ENCODE measurements around the gene PRR16.
"Not testable (repeated sequence)": the region's sequence is repeated elsewhere in the genome, so short reads cannot be mapped to it uniquely, and the experiment has no call there.

PRR16 gene

DNA sequence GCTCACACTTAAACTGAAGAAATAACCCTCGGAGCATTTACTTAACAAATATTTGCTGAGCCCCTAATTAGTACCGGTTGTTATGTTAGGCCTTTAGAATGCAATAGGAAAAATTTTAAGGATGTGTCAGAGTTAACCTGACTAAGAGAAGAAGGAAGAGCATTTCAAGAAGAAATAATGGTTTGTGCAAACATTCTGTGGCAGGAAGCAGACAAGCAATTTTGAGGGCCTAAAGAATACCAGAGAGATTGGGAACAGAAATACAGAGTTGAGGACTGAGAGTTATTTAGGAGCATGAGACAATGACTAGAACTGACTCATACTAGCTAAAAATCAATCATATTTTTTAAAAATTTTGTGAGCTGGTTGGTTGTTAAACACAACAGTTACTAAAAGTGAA lies 218.8 kb downstream of the PRR16 start:
- no peak for DNase-seq

DNA sequence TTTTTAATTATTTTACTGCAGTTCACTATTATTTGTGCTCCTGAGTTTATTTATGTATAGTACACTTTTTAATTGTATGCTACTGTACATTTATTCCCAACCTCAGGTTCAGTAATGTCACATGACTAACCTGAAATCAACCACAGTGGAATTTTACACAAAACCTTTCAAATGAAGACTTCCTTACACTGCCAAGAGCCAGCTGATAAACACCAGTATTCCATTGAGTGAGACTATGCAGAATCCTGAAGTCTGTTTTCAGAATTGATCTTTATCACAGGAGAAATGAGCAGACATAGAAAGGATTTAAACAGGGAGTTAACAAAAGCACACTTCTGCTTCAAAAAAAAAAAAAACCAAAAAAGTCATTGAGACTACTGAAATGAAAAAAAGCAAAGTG lies 219.5 kb downstream of the PRR16 start:
- DNase-seq: no peak

DNA sequence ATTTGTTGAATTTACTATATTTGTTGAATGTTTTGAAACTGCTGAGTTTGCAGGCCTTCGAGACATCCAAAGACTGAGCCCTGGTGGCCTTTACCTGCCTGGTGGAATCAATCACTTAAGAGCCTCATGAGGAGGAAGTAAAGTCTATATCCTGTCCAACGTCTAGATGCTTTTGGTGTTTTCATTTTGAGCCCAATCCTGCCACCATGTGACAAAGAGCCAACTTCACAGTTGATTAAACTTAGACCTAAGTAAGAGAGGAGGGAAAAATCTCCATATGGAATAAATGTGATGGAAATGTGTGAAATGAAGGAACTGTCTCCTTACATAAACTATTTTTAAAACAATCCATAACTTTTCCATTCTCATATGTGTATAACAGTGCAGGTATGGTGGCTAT lies 220.1 kb downstream of the PRR16 start:
- no peak for DNase-seq

DNA sequence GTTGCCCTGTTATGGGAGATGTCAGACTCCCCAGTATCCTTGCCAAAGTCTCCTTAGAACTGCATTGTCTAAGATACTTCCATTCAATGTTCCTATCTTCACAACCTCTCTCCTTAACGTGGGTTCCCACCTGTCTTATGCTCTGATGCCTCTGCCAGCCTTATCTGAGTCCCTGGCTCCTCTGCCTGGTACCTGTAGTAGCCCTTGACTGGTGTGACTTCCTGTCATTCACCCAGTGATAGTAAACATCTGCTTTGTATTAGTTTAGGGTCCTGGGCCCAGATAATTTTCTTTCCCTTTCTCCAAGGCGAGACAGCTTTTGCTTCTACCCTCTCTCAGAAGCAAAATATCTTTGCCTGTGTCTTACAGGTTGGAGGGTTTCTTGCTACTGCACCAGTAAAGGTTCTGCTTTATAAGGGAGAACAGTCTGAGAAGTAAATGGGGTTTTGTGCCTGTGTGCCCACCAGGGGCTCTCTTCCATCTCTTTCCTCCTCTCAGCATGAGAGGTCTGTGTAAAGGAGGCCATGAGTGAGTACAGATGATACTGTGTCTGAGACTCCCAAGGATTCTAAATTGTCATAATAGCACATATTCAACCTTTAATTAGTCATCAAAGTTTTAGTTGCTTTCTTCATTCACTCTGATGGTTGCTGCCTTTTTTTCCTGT lies 220.8 kb downstream of the PRR16 start:
- no peak for DNase-seq

DNA sequence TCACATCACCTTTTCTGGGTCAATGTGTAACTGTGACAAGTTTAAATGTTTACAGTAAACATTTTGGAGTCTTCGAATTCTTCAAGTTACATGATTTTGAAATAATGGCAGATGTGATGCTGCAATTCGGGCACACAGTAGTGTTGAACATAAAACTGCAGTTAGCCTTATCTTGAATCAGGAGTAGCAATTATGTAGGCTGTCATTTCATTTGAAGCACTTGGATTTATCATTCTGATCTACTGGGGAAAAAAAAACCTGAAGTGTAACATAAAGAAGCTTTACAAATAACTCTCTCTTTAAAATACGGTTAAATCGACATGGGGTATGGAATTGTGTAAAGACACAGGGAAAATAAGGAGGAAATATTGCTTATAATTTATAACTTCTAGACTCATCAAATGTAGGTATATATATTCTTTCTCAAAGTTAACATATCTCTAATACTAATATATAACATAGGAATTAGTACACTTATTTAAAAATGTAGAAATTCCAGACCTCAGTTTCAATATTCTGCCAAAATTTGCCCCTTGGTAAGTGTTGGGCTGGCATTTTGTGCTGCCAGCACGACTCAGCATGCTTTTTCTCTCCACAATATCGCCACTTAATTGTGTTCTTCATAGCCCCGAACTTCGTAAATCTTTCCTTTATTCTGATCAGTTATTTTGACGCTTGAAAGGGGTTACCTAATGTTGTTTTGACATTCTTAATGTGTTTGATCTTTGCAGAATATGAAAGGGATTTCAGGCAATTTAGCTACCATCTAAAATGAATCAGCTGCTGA lies 226.7 kb downstream of the PRR16 start:
- DNase-seq: no peak

DNA sequence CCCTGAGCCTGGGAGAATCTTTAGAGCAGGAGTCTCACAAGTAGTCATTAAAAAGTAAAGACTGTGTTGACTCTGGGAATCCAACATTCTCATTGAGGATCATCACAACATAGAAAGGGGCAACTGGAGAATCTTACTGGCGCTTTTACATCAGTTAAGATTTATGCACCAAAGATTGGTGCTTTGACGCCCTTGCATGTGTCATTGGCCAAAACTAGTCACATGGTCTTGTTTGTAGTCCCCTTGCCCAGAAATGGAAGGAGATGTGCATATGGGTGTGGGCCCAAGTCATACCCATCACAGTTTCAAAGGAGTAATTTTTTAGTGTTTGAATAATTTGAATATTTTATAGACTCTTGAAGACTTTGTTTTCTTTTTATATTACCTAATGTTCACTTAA lies 228.2 kb downstream of the PRR16 start:
- no peak for DNase-seq

DNA sequence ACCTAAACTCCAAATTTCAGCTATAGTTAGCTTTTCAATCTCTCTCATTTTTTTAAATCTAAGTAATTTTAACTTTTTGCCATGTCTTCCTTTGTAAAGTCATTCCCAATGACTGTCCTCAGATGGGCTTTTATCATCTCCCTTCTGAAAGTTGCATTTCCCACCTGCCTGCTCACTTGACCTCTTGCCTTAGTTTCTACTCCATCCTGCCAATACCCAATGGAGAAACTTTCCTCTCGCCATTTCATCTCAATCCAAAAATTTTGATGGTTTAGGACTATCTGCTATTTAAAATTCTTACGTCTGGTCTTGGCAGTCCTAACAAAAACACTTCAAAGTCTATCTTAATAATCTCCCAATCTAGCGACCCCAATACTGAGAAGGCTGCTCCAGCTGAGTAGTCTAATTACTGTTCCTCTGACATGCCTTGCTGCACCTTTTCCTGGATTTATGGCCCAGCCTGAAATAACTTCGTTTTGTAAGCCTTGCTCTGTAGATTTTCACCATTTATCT lies 231.3 kb downstream of the PRR16 start:
- no peak for DNase-seq

DNA sequence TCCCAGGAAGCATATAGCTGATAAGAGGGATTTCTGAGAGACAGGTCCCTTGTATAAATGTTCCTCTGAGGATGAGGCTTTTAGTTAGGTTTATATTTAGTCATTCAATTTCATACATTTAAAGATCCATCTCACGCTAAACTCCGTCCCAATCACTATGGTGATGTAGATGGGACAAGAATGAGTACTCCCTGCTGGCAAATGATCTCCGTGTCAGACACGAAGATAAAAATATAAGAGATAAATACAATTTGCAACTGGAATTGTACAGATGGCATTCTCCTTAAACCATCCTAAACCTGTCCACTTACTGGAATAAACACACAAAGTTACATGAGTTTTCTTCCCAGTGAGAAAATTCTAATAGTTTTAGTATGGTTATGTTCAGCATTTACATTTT lies 233.0 kb downstream of the PRR16 start:
- DNase-seq: no peak

DNA sequence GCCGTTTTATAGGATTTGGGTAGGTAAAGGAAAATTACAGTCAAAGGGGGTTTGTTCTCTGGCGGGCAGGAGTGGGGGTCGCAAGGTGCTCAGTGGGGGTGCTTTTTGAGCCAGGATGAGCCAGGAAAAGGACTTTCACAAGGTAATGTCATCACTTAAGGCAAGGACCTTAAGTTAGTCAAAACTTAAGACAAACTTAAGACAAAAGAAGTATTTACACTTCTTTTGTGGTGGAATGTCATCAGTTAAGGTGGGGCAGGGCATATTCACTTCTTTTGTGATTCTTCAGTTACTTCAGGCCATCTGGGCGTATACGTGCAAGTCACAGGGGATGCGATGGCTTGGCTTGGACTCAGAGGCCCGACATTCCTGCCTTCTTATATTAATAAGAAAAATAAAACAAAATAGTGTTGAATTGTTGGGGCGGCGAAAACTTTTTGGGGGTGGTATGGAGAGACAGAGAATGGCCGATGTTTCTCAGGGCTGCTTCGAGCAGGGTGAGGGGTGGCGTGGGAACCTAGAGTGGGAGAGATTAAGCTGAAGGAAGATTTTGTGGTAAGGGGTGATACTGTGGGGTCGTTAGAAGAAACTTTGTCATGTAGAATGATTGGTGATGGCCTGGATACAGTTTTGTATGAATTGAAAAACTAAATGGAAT lies 233.7 kb downstream of the PRR16 start:
- DNase-seq: not testable (repeated sequence)

DNA sequence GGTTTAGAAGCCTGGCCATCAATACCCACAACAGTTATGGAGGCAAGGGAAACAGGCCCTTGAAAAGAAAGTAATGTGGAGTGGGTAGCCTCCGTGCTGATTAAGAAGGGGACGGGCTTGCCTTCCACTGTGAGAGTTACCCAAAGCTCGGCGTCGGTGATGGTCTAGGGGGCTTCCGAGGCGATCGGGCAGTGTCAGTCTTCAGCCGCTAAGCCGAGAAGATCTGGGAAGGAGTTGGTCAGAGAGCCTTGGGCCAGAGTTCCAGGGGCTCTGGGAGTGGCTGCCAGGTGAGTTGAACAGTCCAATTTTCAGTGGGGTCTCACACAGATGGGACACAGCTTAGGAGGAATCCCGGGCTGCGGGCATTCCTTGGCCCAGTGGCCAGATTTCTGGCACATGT lies 236.6 kb downstream of the PRR16 start:
- DNase-seq: not testable (repeated sequence)

DNA sequence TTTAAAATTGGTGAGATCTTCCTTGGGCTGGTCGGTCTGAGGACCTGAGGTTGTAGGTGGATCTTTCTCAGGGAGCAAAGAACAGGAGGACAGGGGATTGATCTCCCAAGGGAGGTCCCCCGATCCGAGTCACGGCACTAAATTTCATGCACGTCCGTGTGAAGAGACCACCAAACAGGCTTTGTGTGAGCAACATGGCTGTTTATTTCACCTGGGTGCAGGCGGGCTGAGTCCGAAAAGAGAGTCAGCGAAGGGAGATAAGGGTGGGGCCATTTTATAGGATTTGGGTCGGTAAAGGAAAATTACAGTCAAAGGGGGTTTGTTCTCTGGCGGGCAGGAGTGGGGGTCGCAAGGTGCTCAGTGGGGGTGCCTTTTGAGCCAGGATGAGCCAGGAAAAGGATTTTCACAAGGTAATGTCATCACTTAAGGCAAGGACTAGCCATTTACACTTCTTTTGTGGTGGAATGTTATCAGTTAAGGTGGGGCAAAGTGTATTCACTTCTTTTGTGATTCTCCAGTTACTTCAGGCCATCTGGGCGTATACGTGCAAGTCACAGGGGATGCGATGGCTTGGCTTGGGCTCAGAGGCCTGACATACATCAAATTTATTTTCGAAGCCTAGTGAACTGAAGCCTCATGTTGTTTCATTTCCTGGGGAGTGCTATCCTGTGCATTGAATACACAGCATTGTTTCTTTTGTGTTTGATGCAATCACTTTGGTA lies 238.9 kb downstream of the PRR16 start:
- DNase-seq: not testable (repeated sequence)

DNA sequence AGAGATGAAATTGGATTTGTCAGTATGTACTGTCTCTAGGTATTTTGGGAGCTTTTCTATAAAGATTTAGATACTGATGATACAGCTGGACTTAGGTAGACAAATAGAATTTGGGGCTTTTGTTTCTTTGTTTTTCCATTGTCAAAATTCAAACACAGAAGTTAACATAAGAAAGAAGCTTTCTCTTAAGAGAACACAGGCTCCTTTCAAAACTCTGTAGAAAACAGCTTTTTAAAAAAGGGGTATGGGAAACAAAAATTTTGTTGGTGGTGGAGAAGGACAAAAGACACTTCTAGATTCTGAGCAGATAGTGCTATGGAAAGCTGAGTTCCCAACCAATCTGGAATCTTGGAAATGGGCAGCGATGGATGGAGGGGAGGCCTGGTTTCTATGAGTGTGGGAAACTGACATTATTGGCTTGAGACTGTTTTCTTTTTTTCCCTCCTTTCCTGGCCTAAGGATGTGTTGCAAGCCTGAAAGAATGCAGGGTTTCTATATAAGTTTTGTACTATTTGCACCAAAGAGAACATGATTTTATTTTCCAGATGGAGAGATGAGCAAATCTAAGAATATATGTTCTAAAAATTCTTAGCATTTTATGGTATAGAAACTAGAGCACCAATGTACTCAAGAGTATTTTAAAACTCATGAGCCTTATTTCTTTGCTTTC lies 240.0 kb downstream of the PRR16 start:
- no peak for DNase-seq

DNA sequence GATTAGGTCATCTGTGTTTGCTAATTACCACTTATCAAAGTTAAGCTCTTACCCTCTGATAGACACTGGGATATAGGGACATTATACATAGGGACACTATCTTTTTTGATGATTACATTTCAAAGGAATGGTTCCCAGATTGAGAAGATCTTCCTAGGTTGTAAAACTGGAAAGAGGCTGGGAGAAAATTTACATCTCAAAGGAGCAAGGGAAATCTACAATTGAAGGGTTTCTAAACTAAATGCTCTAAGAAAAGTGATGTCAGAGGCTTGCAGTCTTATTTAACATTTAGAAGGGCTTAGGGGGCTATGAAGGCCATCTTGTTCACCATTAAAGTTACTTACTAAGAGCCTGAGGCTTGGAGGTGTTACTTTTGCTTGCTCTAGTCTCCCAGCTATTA lies 242.8 kb downstream of the PRR16 start:
- no peak for DNase-seq

DNA sequence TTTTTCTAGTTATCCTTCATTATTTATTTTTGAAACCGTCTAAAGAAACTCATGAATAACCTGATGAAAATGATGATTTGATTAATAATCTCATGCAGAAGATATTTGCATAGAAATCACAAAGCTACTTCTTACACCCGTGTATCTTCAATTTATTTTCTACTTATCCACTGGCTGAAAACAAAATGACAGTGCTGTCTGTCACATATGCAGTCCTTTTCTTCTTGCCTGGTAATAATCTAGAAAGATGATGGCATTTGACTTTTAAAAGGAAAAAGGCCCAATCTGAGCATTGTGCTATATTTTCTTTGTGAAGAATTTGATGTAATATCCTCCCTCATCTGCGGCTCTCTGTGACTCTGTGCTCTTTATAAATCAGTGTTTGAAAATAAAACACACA lies 253.3 kb downstream of the PRR16 start:
- no peak for DNase-seq

DNA sequence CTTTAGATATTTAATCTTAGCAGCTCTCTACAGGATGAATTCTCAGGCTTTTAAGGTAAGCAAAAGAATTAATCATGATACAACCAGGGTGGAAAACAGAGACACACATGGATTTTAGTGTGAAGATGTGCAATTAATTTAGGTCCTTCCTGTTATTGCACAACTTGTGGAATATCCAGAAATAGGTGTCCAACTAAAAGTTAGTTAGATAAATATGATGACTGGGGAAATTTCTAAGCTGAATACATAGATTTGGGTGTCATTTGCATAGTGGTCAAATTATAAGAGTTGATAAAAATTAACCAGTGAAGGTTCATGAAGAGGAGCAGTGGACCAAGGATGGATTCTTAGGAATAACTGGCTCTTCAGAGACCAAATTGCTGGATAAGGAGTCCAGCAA lies 266.1 kb downstream of the PRR16 start:
- DNase-seq: no peak

DNA sequence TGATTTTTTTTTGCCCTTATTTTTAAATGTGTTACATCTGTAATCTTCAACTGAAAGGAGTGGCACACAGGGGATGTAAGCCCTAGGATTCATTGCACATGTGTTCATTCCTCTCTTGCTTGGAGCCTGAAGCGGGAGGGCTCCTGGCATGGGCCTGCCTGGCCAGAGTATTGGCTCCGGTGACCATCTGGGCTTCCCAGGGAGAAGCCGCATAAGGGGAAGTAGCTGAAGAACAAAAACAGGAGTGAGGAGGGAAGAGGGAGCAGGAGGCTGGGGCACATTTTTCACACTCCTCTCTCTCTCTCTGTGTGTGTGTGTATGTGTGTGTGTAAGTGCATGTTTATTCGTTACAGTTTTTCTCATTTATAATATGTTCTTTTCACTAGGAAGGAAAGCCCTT lies 269.9 kb downstream of the PRR16 start:
- DNase-seq: no peak

DNA sequence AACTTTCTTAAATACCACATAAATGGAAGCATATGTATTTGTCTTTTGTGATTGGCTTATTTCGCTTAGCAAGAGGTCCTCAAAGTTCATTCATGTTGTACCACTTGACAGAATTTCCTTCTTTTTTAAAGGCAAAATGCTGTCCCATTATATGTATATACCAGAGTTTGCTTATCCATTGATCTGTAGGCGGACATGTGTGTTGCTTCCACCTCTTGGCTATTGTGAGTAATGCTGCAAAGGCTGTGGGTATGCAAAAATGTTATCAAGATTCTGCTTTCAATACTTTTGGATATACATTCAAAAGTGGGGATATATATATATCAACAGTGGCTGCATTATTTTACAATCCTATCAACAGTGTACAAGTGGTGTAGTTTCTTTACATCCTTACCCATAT lies 271.0 kb downstream of the PRR16 start:
- DNase-seq: no peak
